ENCODE results near the gene NFYC.

The NFYC gene

DNA sequence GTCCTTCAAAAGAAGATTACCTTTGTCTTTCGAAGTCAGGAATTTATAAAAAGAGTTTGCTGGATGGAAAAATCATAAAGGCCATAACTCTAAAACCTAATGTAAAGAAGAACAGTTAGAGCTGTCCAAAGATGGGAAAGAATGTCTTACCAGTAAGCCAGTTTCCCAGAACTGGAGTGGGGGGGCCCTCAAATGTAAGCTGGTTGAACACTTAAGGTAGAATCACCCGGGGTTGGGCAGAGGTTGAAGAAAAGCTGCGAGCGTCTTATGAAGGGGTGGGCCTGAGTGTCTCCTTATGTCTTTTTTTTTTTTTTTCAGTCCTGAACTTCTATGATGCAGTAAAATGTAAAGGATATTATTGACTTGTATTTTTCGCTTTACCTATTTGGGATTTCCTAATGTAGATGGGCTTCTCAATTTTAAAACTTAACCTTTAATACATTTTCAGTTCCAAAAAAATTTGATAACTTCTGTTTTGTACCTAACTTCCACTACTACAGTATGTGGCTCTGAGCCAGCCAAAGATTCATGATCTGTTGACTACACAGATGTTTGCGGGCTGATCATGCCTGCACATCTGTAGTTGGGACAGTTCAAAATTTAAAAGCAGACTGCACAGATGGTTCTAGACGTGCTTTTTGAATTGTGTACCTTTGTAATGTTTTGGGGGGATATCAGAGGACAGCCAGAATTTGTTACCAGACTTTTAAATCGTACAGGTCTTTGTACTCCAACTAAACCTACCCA lies 43.6 kb downstream of the NFYC start:
- DNase-seq (ENCODE audit: low read depth in 1 of 2, low spot score in 1 of 2), result no peak

- DNase-seq (ENCODE audit: low read depth in 1 of 2, low spot score in 1 of 2), result no peak
Measured at GRCh38 chr1:40736085-40736531, 44.6 kb downstream of the NFYC start.

DNA sequence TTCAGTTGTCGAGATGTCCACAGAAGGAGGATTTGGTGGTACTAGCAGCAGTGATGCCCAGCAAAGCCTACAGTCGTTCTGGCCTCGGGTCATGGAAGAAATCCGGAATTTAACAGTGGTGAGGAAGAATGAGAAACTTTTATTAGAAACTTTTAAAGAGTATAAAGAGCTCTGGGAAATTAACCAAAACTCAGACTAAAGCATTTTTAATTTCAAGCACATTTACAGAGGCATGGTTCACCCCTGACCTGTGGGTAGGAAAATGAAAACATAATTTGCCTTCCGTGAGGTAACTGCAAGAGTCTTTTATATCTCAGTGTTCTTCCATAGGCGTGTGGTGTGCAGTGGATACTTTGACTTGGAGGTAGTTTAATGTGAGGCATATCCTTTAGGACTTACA lies 47.3 kb downstream of the NFYC start:
- no peak for DNase-seq (ENCODE audit: low read depth in 1 of 2, low spot score in 1 of 2)

DNA sequence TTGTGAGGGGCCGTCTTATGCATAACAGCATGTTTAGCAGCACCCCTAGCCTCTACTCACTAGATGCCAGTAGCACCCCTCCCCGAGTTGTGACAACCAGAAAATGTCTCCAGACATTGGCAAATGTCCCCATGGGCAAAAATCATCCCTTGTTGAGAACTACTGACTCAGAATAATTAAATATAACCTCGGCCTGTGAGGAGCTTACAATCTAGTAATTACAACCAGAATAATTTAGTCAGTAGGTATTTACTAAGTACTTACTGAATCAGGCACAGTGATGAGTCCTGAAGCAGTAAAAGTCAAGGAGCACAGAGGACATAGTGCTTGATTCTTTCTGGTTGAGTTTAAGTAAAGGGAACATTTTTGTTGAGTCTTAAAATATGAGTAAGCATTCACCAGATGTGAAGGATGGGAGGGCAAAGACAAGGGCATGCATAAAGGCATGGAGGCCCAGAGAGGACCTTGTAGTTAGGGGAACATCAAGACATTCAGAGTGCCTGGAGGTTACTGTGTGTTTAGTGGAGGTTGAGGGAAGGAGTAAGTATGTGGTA lies 48.0 kb downstream of the NFYC start:
- no peak for DNase-seq (ENCODE audit: low read depth in 1 of 2, low spot score in 1 of 2)

- no peak for DNase-seq (ENCODE audit: low read depth in 1 of 2, low spot score in 1 of 2)
Measured at GRCh38 chr1:40740039-40740996, 48.8 kb downstream of the NFYC start.

- no peak for DNase-seq (ENCODE audit: low read depth in 1 of 2, low spot score in 1 of 2)
Measured at GRCh38 chr1:40740997-40741736, 49.7 kb downstream of the NFYC start.

GRCh38 chr1:40742363-40743061 lies 51.0 kb downstream of the NFYC start:
- DNase-seq (ENCODE audit: low read depth in 1 of 2, low spot score in 1 of 2), result no peak

- DNase-seq (ENCODE audit: low read depth in 1 of 2, low spot score in 1 of 2), result no peak
Measured at GRCh38 chr1:40743452-40743851, 51.9 kb downstream of the NFYC start.

DNA sequence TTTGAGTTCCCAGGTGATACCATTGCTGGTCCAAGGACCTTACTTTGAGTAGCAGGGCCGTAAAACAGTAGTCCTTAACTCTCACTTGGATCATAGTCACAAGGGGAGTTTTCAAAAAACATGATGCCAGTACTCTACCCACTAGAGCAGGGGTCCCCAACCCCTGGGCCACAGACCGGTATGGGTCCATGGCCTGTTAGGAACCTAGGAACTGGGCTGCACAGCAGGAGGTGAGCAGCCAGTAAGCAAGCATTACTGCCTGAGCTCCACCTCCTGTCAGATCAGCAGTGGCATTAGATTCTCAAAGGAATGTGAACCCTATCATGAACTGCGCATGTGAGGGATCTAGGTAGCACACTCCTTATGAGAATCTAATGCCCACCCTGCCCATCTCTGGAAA lies 52.4 kb downstream of the NFYC start:
- no peak for DNase-seq (ENCODE audit: low read depth in 1 of 2, low spot score in 1 of 2)

DNA sequence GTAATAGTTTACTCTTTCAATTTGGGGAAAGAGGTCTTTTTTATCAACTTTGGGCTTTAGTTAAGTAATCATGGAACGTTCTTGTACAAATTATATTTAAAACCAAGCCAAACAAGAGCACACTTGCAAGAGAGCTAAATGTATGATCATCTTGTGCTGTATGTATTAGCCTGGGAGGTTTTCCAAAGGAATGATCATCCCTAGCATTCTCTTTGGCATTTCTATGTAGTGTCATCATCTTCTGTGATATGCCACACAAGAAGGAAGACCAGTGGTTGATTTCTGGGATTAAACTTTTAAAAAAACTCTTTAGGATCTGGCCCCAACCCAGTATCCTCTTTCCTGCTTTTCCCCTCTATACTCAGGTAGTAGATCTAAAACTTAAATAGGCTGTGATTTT lies 53.7 kb downstream of the NFYC start:
- DNase-seq (ENCODE audit: low read depth in 1 of 2, low spot score in 1 of 2), result no peak

DNA sequence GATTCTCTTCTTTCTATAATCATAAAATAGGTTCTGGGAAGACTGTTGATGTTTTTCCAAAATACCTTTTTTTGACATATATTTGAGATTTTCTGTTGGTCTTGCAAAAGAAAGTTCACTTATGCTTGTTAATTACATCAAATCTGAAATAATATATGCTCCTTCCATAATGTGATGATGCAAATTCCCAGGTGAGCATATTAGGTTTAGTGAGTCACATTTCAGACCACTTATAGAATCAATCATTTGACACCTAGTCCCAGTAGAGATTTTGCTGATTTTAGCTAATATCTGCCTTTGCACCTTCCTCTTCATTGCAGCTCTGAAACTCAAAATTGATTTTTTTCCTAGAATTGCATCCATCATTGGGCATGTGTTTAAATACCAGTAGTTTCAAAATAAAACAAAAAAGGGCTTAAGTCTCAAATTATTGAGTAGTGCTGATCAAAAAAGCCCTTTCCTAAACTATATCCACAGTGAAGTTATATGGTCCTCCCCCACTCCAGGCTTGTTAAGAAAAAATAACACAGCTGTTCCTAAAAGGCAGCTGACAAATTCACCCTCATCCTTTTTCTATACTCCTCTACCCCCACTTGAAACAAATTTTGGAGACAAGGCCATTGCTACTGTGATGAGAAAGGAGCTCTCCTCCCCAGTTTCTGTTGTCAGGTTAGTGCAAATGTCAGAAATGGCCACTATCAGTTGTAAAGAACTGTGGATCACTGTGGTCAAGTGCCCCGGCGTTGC lies 55.0 kb downstream of the NFYC start:
- no peak for DNase-seq (ENCODE audit: low read depth in 1 of 2, low spot score in 1 of 2)

DNA sequence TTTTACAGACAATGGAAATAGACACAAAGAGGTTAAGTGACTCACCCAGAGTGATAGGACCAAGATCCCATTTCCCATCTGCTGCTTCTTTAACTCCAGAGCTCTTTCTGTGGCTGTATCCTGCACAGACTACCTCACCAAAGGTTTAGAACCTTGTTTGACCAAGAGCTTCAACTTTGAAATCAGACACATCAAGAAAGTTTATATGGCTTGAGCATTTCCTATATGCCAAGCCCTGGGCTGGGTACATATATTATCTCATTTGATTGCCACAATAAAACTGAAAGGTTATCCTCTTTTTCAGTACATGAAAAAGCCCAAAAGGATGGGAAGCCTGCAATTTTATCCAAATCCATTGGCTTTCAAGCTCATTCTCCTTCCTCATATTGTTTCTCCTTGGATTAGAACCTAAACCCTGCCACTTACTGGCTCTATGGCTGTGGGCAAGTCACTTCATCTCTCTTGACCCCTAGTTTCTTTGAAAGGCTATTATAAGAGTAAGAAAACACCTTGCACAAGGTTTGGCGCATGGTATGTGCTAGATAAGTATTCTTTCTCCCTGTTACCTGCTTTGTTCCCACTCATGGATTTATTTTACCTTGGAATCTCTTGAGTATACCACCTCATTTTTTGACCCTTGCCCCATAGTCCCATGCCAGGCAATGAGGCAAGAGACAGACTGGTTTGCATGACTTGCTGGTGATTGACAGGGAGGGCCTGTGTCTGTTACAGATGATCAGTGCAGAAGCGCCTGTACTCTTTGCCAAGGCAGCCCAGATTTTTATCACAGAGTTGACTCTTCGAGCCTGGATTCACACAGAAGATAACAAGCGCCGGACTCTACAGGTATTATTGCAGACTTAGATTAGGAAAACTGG lies 57.6 kb downstream of the NFYC start:
- DNase-seq (ENCODE audit: low read depth in 1 of 2, low spot score in 1 of 2), result no peak

- DNase-seq (ENCODE audit: low read depth in 1 of 2, low spot score in 1 of 2), result no peak
Measured at GRCh38 chr1:40749817-40750216, 58.3 kb downstream of the NFYC start.

- no peak for DNase-seq (ENCODE audit: low read depth in 1 of 2, low spot score in 1 of 2)
Measured at GRCh38 chr1:40750451-40750908, 59.0 kb downstream of the NFYC start.

DNA sequence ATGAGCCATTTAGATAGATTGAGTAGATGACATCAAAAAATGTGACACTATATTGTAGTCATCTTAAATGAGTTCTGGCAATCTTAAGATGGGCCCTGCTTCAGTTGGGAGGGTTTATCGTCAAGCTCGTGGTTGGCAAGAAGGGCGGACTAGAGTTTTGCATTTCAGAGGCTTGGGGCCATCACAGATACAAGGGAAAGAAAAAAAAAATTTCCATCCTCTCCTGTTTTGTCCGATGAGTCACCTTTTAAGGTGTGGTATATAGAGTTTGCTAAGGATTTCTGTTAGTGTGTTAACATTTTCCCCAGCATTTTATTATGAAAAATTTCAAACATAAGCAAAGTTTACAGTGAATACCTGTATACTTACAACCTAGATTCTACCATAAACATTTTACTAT lies 60.3 kb downstream of the NFYC start:
- no peak for DNase-seq (ENCODE audit: low read depth in 1 of 2, low spot score in 1 of 2)

DNA sequence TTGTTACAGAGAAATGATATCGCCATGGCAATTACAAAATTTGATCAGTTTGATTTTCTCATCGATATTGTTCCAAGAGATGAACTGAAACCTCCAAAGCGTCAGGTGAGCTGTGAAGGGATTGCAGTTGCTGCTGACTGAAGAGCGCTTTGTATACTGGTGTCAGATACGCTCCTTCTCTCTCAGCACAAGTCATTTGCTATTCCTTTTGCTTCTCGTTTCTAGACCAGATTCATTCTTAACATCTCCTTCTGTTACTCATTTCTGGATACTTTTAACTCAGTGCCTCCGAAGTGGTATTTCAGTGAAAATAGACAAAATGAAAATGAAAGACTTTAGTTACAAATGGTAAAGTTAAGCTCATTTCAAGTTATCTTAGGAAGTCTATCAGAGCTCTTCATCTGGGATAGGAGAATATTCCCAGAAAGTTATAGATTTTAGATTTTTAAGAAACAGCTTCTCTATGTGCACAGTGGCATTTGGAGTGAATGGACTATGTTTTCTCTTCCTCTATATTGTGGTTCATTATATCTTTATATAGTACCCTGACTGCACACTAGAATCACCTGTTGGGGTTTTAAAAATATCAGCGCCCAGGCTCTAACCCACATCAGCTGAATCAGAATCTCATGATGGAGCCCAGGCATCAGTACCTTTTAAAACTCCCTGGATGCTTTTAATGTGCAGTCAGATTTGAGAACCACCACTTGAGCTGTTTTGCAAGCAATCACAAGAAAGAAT lies 61.8 kb downstream of the NFYC start:
- DNase-seq (ENCODE audit: low read depth in 1 of 2, low spot score in 1 of 2), result no peak

DNA sequence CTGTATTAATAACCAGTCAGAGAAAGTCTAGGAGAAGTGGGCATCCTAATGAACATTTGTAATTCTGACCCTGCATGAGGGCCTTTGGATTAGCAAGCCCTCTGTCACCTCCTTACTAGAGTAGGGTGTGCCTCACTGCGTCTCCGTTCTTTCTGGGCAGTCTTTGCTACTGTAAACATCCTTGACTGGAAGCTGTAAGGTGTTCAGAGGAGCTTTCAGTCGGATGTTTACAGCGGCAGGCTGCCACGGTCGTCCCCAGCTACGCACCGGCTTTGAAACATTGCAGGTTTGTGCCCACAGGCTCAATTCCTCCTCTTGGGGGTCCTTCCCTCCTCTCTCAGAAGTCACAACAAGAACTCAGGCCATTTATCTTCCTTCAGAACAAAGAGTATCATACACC lies 62.7 kb downstream of the NFYC start:
- DNase-seq (ENCODE audit: low read depth in 1 of 2, low spot score in 1 of 2), result no peak

DNA sequence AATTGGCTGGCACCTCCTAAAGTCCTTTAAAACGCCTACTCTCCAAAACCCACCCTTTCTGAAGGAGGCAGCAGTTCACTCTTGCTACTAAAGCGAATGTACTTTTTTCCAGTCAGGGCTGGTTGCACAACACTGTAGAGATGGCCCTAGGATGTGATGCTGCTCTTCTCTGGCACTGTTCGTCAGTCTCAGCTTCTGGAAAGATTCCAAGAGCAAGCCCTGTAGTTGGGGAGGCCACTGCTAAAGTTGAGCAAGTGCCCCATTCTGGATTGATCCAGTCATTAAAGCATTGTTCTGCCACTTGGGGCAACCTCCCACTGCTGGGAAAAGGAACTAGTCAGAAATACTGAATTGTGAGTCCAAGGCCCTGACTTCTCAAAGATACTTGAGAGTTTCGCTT lies 63.6 kb downstream of the NFYC start:
- no peak for DNase-seq (ENCODE audit: low read depth in 1 of 2, low spot score in 1 of 2)

All from activated T-helper 1 cell treated with anti-CD3 and anti-CD28 coated beads, Interleukin-2, amount 50 U/mL, for 16 hours (primary cell).